IMR-90 (cell line): Measurements from ENCODE around the gene OSBP2. TPM values are rescaled to one million over a fixed set of nuclear protein-coding genes. Genes with fewer than 3 reads are reported as not detected.

Experiments used
- ATAC-seq: fragments of 200-7000 bp; cut with Tn5 transposase; 2 replicates; pipeline ENCODE4 v1.9.1; 2020; ENCODE audit warnings: low read depth, mild to moderate bottlenecking, moderate library complexity
- BruUV-seq: library from RNA; stranded (reverse); fragments of 400-500 nt; replicated peaks from 2 replicates; lab custom pipeline; 2021; lab: Mats Ljungman, UMichigan
- CTCF ChIA-PET: fragments of 300-600 bp; formaldehyde crosslinking; extraction: SDS; loops from one replicate; lab custom pipeline; 2021; ENCODE audit warnings: antibody characterized with exemption; lab: Yijun Ruan, JAX
- POLR2A ChIA-PET: fragments of 300-600 bp; sonication (Branson Sonifier 250); formaldehyde crosslinking; loops from one replicate; lab custom pipeline; 2022; ENCODE audit warnings: antibody characterized with exemption; ENCODE audit not compliant: unreplicated experiment; lab: Charles Lee
- DNase-seq: peaks from one replicate; pipeline ENCODE4 v3.0.0; 2013
- H2AFZ ChIP-seq: replicated peaks from 2 replicates; pipeline ENCODE3; 2013; ENCODE audit warnings: low read length, mild to moderate bottlenecking; ENCODE audit not compliant: poor library complexity
- H2AK5ac ChIP-seq: 2 replicates; pipeline ENCODE4 v1.6.1; 2013; ENCODE audit warnings: low read depth, low read length, inconsistent platforms
- H2AK9ac ChIP-seq: replicated peaks from 2 replicates; pipeline ENCODE3; 2013; ENCODE audit warnings: mild to moderate bottlenecking, low read depth, low read length, moderate library complexity; ENCODE audit not compliant: poor library complexity
- H2BK120ac ChIP-seq: 2 replicates; pipeline ENCODE4 v1.6.1; 2013; ENCODE audit warnings: low read depth, low read length, inconsistent platforms
- H2BK15ac ChIP-seq: 3 replicates; pipeline ENCODE4 v1.6.1; 2013; ENCODE audit warnings: low read depth, low read length, inconsistent platforms
- H2BK20ac ChIP-seq: 2 replicates; pipeline ENCODE4 v1.6.1; 2013; ENCODE audit warnings: low read depth, mild to moderate bottlenecking, inconsistent platforms, low read length, moderate library complexity
- H2BK5ac ChIP-seq: 2 replicates; pipeline ENCODE4 v1.6.1; 2013; ENCODE audit warnings: mild to moderate bottlenecking, low read depth, low read length, inconsistent platforms; ENCODE audit not compliant: poor library complexity, severe bottlenecking
- H3K14ac ChIP-seq: replicated peaks from 2 replicates; pipeline ENCODE4 v1.6.1; 2013; ENCODE audit warnings: low read depth, low read length, inconsistent platforms
- H3K18ac ChIP-seq: 2 replicates; pipeline ENCODE4 v1.6.1; 2013; ENCODE audit warnings: low read depth, low read length, control low read depth
- H3K23ac ChIP-seq: 2 replicates; pipeline ENCODE4 v1.6.1; 2013; ENCODE audit warnings: low read depth, low read length, inconsistent platforms
- H3K27ac ChIP-seq: 2 replicates; pipeline ENCODE4 v1.5.1; 2013; ENCODE audit warnings: mild to moderate bottlenecking, control low read depth, low read length; ENCODE audit not compliant: insufficient read depth
- H3K27me3 ChIP-seq: 2 replicates; pipeline ENCODE4 v1.6.1; 2013; ENCODE audit warnings: low read length; ENCODE audit not compliant: control insufficient read depth, insufficient read depth
- H3K36me3 ChIP-seq: 2 replicates; pipeline ENCODE4 v1.6.1; 2013; ENCODE audit warnings: low read length, mixed read lengths; ENCODE audit not compliant: control insufficient read depth, insufficient read depth
- H3K4ac ChIP-seq: 2 replicates; pipeline ENCODE4 v1.6.1; 2013; ENCODE audit warnings: low read depth, low read length, inconsistent platforms
- H3K4me1 ChIP-seq: 2 replicates; pipeline ENCODE4 v1.6.1; 2013; ENCODE audit warnings: low read length, mixed read lengths; ENCODE audit not compliant: control insufficient read depth, insufficient read depth
- H3K4me2 ChIP-seq: 2 replicates; pipeline ENCODE4 v1.6.1; 2013; ENCODE audit warnings: low read depth, mild to moderate bottlenecking, control low read depth, low read length, moderate library complexity
- H3K4me3 ChIP-seq: 2 replicates; pipeline ENCODE4 v1.5.1; 2013; ENCODE audit warnings: low read depth, mild to moderate bottlenecking, control low read depth, low read length, moderate library complexity; ENCODE audit not compliant: insufficient read depth
- H3K56ac ChIP-seq: 2 replicates; pipeline ENCODE4 v1.6.1; 2013; ENCODE audit warnings: low read length, inconsistent platforms; ENCODE audit not compliant: insufficient read depth; ENCODE audit errors: extremely low read depth
- H3K79me1 ChIP-seq, 2 experiments: 2 replicates each; pipeline ENCODE4 v1.6.1; 2013; ENCODE audit warnings: low read length in 2 of 2, inconsistent platforms in 1 of 2, low read depth in 1 of 2
- H3K9ac ChIP-seq: 2 replicates; pipeline ENCODE4 v1.6.1; 2013; ENCODE audit warnings: low read depth, low read length, control low read depth
- H3K9me1 ChIP-seq: 2 replicates; pipeline ENCODE4 v1.6.1; 2013; ENCODE audit warnings: low read length, inconsistent platforms; ENCODE audit not compliant: insufficient read depth
- H3K9me3 ChIP-seq: 2 replicates; pipeline ENCODE4 v1.6.1; 2013; ENCODE audit warnings: low read length; ENCODE audit not compliant: control insufficient read depth, insufficient read depth
- H4K20me1 ChIP-seq: 2 replicates; pipeline ENCODE4 v1.6.1; 2013; ENCODE audit warnings: low read length, inconsistent platforms; ENCODE audit not compliant: insufficient read depth
- H4K5ac ChIP-seq: 2 replicates; pipeline ENCODE4 v1.6.1; 2013; ENCODE audit warnings: mild to moderate bottlenecking, low read depth, low read length, control low read depth
- H4K8ac ChIP-seq, 2 experiments: 2 replicates each; pipeline ENCODE4 v1.6.1; 2013; ENCODE audit warnings: low read depth in 2 of 2, low read length in 2 of 2, control low read depth in 1 of 2, inconsistent platforms in 1 of 2
- H4K91ac ChIP-seq: 2 replicates; pipeline ENCODE4 v1.6.1; 2013; ENCODE audit warnings: low read depth, low read length, inconsistent platforms; ENCODE audit not compliant: insufficient read depth
- CEBPB ChIP-seq: IDR thresholded peaks from 2 replicates; pipeline ENCODE4 v1.6.1; 2012; ENCODE audit warnings: low read depth, low read length, improper control_type of control experiment
- ELK1 ChIP-seq: fragments of 150-350 bp; IDR thresholded peaks from 2 replicates; pipeline ENCODE4 v1.6.1; 2016; ENCODE audit warnings: low read depth, mild to moderate bottlenecking, low read length, moderate library complexity, borderline replicate concordance
- FOS ChIP-seq: fragments of 150-350 bp; IDR thresholded peaks from 2 replicates; pipeline ENCODE4 v1.6.1; 2016; ENCODE audit warnings: low read depth, low read length
- MAFK ChIP-seq: IDR thresholded peaks from 2 replicates; pipeline ENCODE4 v1.6.1; 2012; ENCODE audit warnings: low read depth, low read length, improper control_type of control experiment
- MAZ ChIP-seq: IDR thresholded peaks from 2 replicates; pipeline ENCODE4 v1.6.1; 2012; ENCODE audit warnings: low read depth, mild to moderate bottlenecking, low read length, improper control_type of control experiment, moderate library complexity, borderline replicate concordance
- MXI1 ChIP-seq: IDR thresholded peaks from 2 replicates; pipeline ENCODE4 v1.6.1; 2012; ENCODE audit warnings: low read depth, mild to moderate bottlenecking, low read length, moderate library complexity, borderline replicate concordance
- NFE2L2 ChIP-seq: fragments of 150-350 bp; IDR thresholded peaks from 2 replicates; pipeline ENCODE4 v1.6.1; 2016; ENCODE audit warnings: low read depth, mild to moderate bottlenecking, low read length
- POLR2A ChIP-seq: IDR thresholded peaks from 2 replicates; pipeline ENCODE4 v1.6.1; 2012; ENCODE audit warnings: mild to moderate bottlenecking, low read depth, low read length
- SMC3 ChIP-seq: fragments of 150-350 bp; IDR thresholded peaks from 2 replicates; pipeline ENCODE4 v1.6.1; 2016; ENCODE audit warnings: low read depth, mild to moderate bottlenecking, antibody characterized with exemption, low read length, moderate library complexity
- USF2 ChIP-seq: fragments of 150-350 bp; IDR thresholded peaks from 2 replicates; pipeline ENCODE4 v1.6.1; 2017; ENCODE audit warnings: mild to moderate bottlenecking, antibody characterized with exemption, low read length, low read depth
- WGBS, 2 experiments: methylation state at CpG; one replicate each; pipeline versions ENCODE4 v1.1.5 to v1.1.7; 2013; ENCODE audit warnings: missing lambda C conversion rate in 2 of 2; ENCODE audit not compliant: insufficient read length in 1 of 2; ENCODE audit errors: extremely low coverage in 2 of 2; 5-methylcytosine and 5-hydroxymethylcytosine counted together
- dilution Hi-C: fragments of 300-500 bp; cut with HindIII; formaldehyde crosslinking; loops from one replicate; pipeline ENCODE4 v1.14.3; 2018; ENCODE audit warnings: low sequenced_read_pairs; ENCODE audit not compliant: unreplicated experiment
- in situ Hi-C: fragments of 300-500 bp; cut with MboI; formaldehyde crosslinking; loops from 3 replicates; pipeline ENCODE4 v1.14.3; 2019; ENCODE audit warnings: low sequenced_read_pairs, inconsistent platforms, mixed read lengths
- intact Hi-C: fragments of 100-400 bp; cut with micrococcal nuclease; formaldehyde crosslinking; loops from 2 replicates; pipeline ENCODE4 v1.10.0; 2022
- polyA plus RNA-seq, 3 experiments: library from polyadenylated mRNA; depleted of rRNA; stranded (reverse); fragments of >200 nt; gene quantifications; 2 replicates each; pipeline ENCODE4 v1.2.3, GENCODE V29; 2012; ENCODE audit warnings: low replicate concordance in 1 of 3
- total RNA-seq: library from RNA; depleted of rRNA; stranded (reverse); fragments of >200 nt; gene quantifications from 2 replicates; pipeline ENCODE4 v1.2.3, GENCODE V29; 2012

OSBP2 gene
- total and polyA plus RNA-seq, 2 of the 4 experiments (the other 2 are of a cell fraction) = 1.8 to 2.2 TPM

- Histone ChIP-seq H3K9me1 (no peaks in the 10 kb centered on the region), H3K56ac (no peak overlapping the region), H4K5ac (no peak overlapping the region), H2BK20ac (no peak overlapping the region), H2AK9ac (no peak overlapping the region), H3K36me3 (no peaks in the 10 kb centered on the region), H3K14ac (no peak overlapping the region), H3K27me3 (no peaks in the 10 kb centered on the region; the same call in 1 of the 2 replicates), H2BK5ac (no peak overlapping the region), H2BK120ac (no peak overlapping the region), H2AFZ (no peak overlapping the region), H3K79me1 (no peaks in the 10 kb centered on the region), H2BK15ac (no peak overlapping the region), H2AK5ac (no peak overlapping the region), H3K23ac (no peak overlapping the region), H4K91ac (no peak overlapping the region), H3K4me3 (no peak overlapping the region), H4K20me1 (no peaks in the 10 kb centered on the region), H3K4me2 (no peak overlapping the region), H3K9ac (no peak overlapping the region), H3K18ac (no peak overlapping the region), H3K4me1 (no peaks in the 10 kb centered on the region; the same call in 1 of the 2 replicates), H3K9me3 (no peaks in the 10 kb centered on the region), H3K27ac (no peak overlapping the region), H3K4ac (no peak overlapping the region), H4K8ac (no peak overlapping the region)
- TF ChIP-seq CEBPB (no peak), MXI1 (no peak), POLR2A (no peak), NFE2L2 (no peak), USF2 (no peak), MAFK (no peak), MAZ (no peak), SMC3 (no peak), ELK1 (no peak), FOS (no peak)
- in situ Hi-C loops (no loop called here), intact Hi-C loops (no loop called here), dilution Hi-C loops (no loop called here)
- CTCF ChIA-PET = no interaction called here
- ATAC-seq (no peak), DNase-seq (no peak)
- WGBS, 2 experiments = 76% methylated on average over 12 of the region's 15 CpGs; no CpG with 5 or more reads in 1 of the 2 experiments
- BruUV-seq = no TSS peak
- POLR2A ChIA-PET = no interaction called here
Measured at GRCh38 chr22:30877662-30878515, 183.2 kb downstream of the OSBP2 start.
